ENCODE measurements around the gene KRTAP16-1. TPM values are rescaled to one million over a fixed set of nuclear protein-coding genes. Genes with fewer than 3 reads are reported as not detected.

KRTAP16-1 gene
- total RNA-seq, 1 experiment from 2014 or later: not detected

DNA sequence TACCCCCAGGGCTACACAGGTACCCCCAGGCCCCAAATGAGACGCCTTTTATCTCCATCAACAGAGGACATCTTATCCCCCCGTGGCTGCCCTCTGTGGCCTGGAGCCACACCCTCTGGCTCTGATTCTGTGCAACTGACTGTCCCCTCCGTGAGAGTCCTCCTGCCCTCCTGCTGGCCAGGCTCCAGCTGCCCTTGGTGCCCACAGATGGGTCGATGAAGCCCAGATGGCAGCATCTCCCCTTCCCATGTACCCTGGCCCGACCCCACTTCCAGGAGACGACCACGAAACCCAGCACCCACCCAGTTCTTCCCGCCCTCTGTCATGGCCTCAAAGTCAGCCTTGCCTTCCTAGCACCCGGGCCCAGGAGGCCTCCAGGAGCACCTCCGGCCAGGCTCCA lies 16.0 kb upstream of the KRTAP16-1 start:
- Mint-ChIP-seq H3K4me1 (0 out of 2 replicates have a peak, but pooled peaks cover 3% of the 10 kb centered on the region), H3K4me3 (no peak overlapping the region), H3K36me3 (0 out of 2 replicates have a peak, but pooled peaks cover 3% of the 10 kb centered on the region), H3K27me3 (ENCODE audit: low read depth) (no peaks in the 10 kb centered on the region), H3K27ac (no peak overlapping the region), H3K9me3 (peaks cover 9% of the 10 kb centered on the region)
- TF ChIP-seq ZBTB43 (CRISPR knock-in tag; IDR thresholded peaks at IDR 0.05) (no peak), HMGA2 (CRISPR knock-in tag; IDR thresholded peaks at IDR 0.05) (no peak), MAX (CRISPR knock-in tag; IDR thresholded peaks at IDR 0.05) (no peak), ZNF281 (CRISPR knock-in tag; IDR thresholded peaks at IDR 0.05) (no peak), FOXJ3 (CRISPR knock-in tag; IDR thresholded peaks at IDR 0.05; ENCODE audit: borderline replicate concordance) (no peak), FOXK1 (CRISPR knock-in tag; IDR thresholded peaks at IDR 0.05) (no peak), SMAD4 (CRISPR knock-in tag; IDR thresholded peaks at IDR 0.05) (no peak), JUN (CRISPR knock-in tag; IDR thresholded peaks at IDR 0.05) (no peak), GABPB1 (CRISPR knock-in tag; IDR thresholded peaks at IDR 0.05) (no peak)
- TF ChIP-seq, protein P1, sequence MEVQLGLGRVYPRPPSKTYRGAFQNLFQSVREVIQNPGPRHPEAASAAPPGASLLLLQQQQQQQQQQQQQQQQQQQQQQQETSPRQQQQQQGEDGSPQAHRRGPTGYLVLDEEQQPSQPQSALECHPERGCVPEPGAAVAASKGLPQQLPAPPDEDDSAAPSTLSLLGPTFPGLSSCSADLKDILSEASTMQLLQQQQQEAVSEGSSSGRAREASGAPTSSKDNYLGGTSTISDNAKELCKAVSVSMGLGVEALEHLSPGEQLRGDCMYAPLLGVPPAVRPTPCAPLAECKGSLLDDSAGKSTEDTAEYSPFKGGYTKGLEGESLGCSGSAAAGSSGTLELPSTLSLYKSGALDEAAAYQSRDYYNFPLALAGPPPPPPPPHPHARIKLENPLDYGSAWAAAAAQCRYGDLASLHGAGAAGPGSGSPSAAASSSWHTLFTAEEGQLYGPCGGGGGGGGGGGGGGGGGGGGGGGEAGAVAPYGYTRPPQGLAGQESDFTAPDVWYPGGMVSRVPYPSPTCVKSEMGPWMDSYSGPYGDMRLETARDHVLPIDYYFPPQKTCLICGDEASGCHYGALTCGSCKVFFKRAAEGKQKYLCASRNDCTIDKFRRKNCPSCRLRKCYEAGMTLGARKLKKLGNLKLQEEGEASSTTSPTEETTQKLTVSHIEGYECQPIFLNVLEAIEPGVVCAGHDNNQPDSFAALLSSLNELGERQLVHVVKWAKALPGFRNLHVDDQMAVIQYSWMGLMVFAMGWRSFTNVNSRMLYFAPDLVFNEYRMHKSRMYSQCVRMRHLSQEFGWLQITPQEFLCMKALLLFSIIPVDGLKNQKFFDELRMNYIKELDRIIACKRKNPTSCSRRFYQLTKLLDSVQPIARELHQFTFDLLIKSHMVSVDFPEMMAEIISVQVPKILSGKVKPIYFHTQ (CRISPR knock-in tag; IDR thresholded peaks at IDR 0.05): no peak
- TF ChIP-seq, protein P2, sequence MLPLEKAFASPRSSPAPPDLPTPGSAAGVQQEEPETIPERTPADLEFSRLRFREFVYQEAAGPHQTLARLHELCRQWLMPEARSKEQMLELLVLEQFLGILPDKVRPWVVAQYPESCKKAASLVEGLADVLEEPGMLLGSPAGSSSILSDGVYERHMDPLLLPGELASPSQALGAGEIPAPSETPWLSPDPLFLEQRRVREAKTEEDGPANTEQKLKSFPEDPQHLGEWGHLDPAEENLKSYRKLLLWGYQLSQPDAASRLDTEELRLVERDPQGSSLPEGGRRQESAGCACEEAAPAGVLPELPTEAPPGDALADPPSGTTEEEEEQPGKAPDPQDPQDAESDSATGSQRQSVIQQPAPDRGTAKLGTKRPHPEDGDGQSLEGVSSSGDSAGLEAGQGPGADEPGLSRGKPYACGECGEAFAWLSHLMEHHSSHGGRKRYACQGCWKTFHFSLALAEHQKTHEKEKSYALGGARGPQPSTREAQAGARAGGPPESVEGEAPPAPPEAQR (CRISPR knock-in tag; IDR thresholded peaks at IDR 0.05): no peak
- CTCF ChIA-PET: no interaction called here
- ATAC-seq (no peak), DNase-seq (ENCODE audit: low spot score) (no peak)
- POLR2A ChIA-PET: no interaction called here

GRCh38 chr17:41324180-41325075 lies 15.3 kb upstream of the KRTAP16-1 start:
- CTCF ChIA-PET: interaction anchor here (0.9 to 2.5 kb wide), 4 partner anchors 123 to 461 kb away, joined by 3 to 11 read pairs (median 5); no protein-coding TSS in a partner anchor
- 0 out of 2 replicates have a peak, but pooled peaks cover 3% of the 10 kb centered on the region for H3K4me1 Mint-ChIP-seq
- TF ChIP-seq CTCF (IDR thresholded peaks at IDR 0.05) (peak; percentile 7; the same call in 1 of the 2 replicates), ZNF219 (CRISPR knock-in tag; IDR thresholded peaks at IDR 0.05; ENCODE audit: borderline replicate concordance) (no peak)
- peak; percentile 95 for ATAC-seq
- POLR2A ChIA-PET: no interaction called here
- peaks cover 10% of the 10 kb centered on the region; the same call in 1 of the 2 replicates for H3K36me3 Mint-ChIP-seq
- no peaks in the 10 kb centered on the region for H3K27me3 Mint-ChIP-seq (ENCODE audit: low read depth)
- H3K27ac Mint-ChIP-seq: no peak overlapping the region
- DNase-seq (ENCODE audit: low spot score): peak; percentile 63
- peaks cover 16% of the 10 kb centered on the region for H3K9me3 Mint-ChIP-seq
- no peak overlapping the region for H3K4me3 Mint-ChIP-seq
